HepG2 (cell line): ENCODE data around the gene QSOX2. TPM values are rescaled to one million over a fixed set of nuclear protein-coding genes. Genes with fewer than 3 reads are reported as not detected.
A peak's percentile ranks its signal among the peaks of the same experiment; 100 is the strongest.

ENCODE experiments used
- ATAC-seq: fragments of 200-7000 bp; cut with Tn5 transposase; 3 replicates; pipeline ENCODE4 v1.9.1; 2020; ENCODE audit warnings: mild to moderate bottlenecking, moderate library complexity
- BruUV-seq: library from RNA; stranded (reverse); fragments of 400-500 nt; replicated peaks from 2 replicates; lab custom pipeline; 2021; lab: Mats Ljungman, UMichigan
- CTCF ChIA-PET: fragments of 300-600 bp; formaldehyde crosslinking; extraction: SDS; loops from one replicate; lab custom pipeline; 2021; ENCODE audit warnings: low total read pairs, inconsistent platforms, low intra/inter-chr PET ratio; lab: Yijun Ruan, JAX
- POLR2A ChIA-PET: fragments of 350-600 bp; sonication (Branson Sonifier 250); formaldehyde crosslinking; loops from one replicate; lab custom pipeline; 2020; ENCODE audit warnings: antibody characterized with exemption, inconsistent platforms; lab: Yijun Ruan, JAX
- DNase-seq: peaks from one replicate; pipeline ENCODE4 v3.0.0-alpha.2; 2015; ENCODE audit warnings: low spot score
- FAIRE-seq: peaks from 3 replicates; lab custom pipeline; 2011; peaks lifted over from hg19 to GRCh38; lab: Jason Lieb, UNC
- H2AFZ ChIP-seq: one replicate; pipeline ENCODE4 v1.6.1; 2011; ENCODE audit warnings: low read length, inconsistent platforms
- H3K27ac ChIP-seq: fragments of 300-600 bp; 3 replicates; pipeline ENCODE4 v1.8.0; 2011; ENCODE audit warnings: mixed run types, mild to moderate bottlenecking, mixed read lengths, low read length, inconsistent platforms; ENCODE audit not compliant: insufficient read depth; ENCODE audit errors: extremely low read length
- H3K27me3 ChIP-seq, 2 experiments: fragments of 200-600 bp in 1 of 2; 2 replicates in 1 of 2; 3 replicates in 1 of 2; pipeline versions ENCODE4 v1.6.0 to v1.8.0; 2011; ENCODE audit warnings: low read length in 2 of 2, mild to moderate bottlenecking in 2 of 2, moderate library complexity in 2 of 2, inconsistent platforms in 1 of 2; ENCODE audit not compliant: insufficient read depth in 2 of 2, control insufficient read depth in 1 of 2
- H3K36me3 ChIP-seq, 2 experiments: fragments of 200-600 bp in 1 of 2; replicated peaks in 1 of 2; 2 replicates in 1 of 2; 3 replicates in 1 of 2; pipeline versions ENCODE4 v1.5.1 to v1.8.0; 2011; ENCODE audit warnings: low read length in 2 of 2, inconsistent platforms in 1 of 2; ENCODE audit not compliant: insufficient read depth in 2 of 2, control insufficient read depth in 1 of 2
- H3K4me1 ChIP-seq: 2 replicates; pipeline ENCODE4 v1.5.1; 2012; ENCODE audit warnings: low read length, inconsistent platforms; ENCODE audit not compliant: insufficient read depth
- H3K4me2 ChIP-seq: 2 replicates; pipeline ENCODE4 v1.6.0; 2011; ENCODE audit warnings: low read depth, low read length, inconsistent platforms
- H3K4me3 ChIP-seq, 3 experiments: fragments of 200-600 bp in 1 of 3; sonication (generic), shearing (Covaris generic) in 1 of 3; replicated peaks in 1 of 3; 2 replicates each; pipeline ENCODE4 v1.5.1; 2011 to 2016; ENCODE audit warnings: low read length in 3 of 3, inconsistent platforms in 2 of 3, low read depth in 2 of 3, mild to moderate bottlenecking in 2 of 3, control low read depth in 1 of 3, mixed read lengths in 1 of 3; ENCODE audit not compliant: insufficient read depth in 1 of 3
- H3K79me2 ChIP-seq: one replicate; pipeline ENCODE4 v1.6.1; 2011; ENCODE audit warnings: low read length, inconsistent platforms; ENCODE audit not compliant: insufficient read depth
- H3K9ac ChIP-seq: 2 replicates; pipeline ENCODE4 v1.6.0; 2011; ENCODE audit warnings: mild to moderate bottlenecking, low read depth, low read length, inconsistent platforms; ENCODE audit not compliant: insufficient read depth
- H3K9me3 ChIP-seq: 2 replicates; pipeline ENCODE4 v1.5.1; 2012; ENCODE audit warnings: mild to moderate bottlenecking, low read length
- H4K20me1 ChIP-seq: 2 replicates; pipeline ENCODE4 v1.6.0; 2011; ENCODE audit warnings: inconsistent platforms, mild to moderate bottlenecking, low read length, moderate library complexity; ENCODE audit not compliant: insufficient read depth
- ADNP ChIP-seq: sonication (generic); formaldehyde crosslinking; IDR thresholded peaks from 2 replicates; pipeline ENCODE4 v1.4.0; 2020; ENCODE audit warnings: missing genetic modification reagents
- FOXJ3 ChIP-seq: sonication (generic); formaldehyde crosslinking; IDR thresholded peaks from 2 replicates; pipeline ENCODE4 v1.4.0; 2020; ENCODE audit warnings: missing genetic modification reagents, mild to moderate bottlenecking, borderline replicate concordance
- GABPB1 ChIP-seq: IDR thresholded peaks from 2 replicates; pipeline ENCODE4 v1.6.1; 2016; ENCODE audit warnings: mild to moderate bottlenecking, missing genetic modification reagents, moderate library complexity, missing compliant biosample characterization
- GZF1 ChIP-seq: sonication (generic); formaldehyde crosslinking; IDR thresholded peaks from 2 replicates; pipeline ENCODE4 v1.5.1; 2020; ENCODE audit warnings: mild to moderate bottlenecking, missing genetic modification reagents
- ISX ChIP-seq: sonication (generic); formaldehyde crosslinking; conservative IDR thresholded peaks from 2 replicates; pipeline ENCODE4 v1.5.0; 2020; ENCODE audit warnings: missing genetic modification reagents
- KDM1A ChIP-seq: IDR thresholded peaks from 2 replicates; pipeline ENCODE4 v1.6.1; 2016; ENCODE audit warnings: missing compliant biosample characterization
- KDM5B ChIP-seq: sonication (generic); formaldehyde crosslinking; IDR thresholded peaks from 2 replicates; pipeline ENCODE4 v1.4.0; 2020; ENCODE audit warnings: missing genetic modification reagents, mild to moderate bottlenecking, borderline replicate concordance
- NBN ChIP-seq: fragments of 450-650 bp; conservative IDR thresholded peaks from 2 replicates; pipeline ENCODE4 v1.6.1; 2017
- POLR2G ChIP-seq: fragments of 200-400 bp; formaldehyde crosslinking; IDR thresholded peaks from 2 replicates; pipeline ENCODE4 v1.6.1; 2018; ENCODE audit warnings: mild to moderate bottlenecking, low read depth, low read length, moderate library complexity
- SAP130 ChIP-seq: IDR thresholded peaks from 2 replicates; pipeline ENCODE4 v1.6.1; 2016; ENCODE audit warnings: low read depth
- ZNF30 ChIP-seq: sonication (generic); formaldehyde crosslinking; IDR thresholded peaks from 2 replicates; pipeline ENCODE4 v1.5.0; 2020; ENCODE audit warnings: mild to moderate bottlenecking, missing genetic modification reagents
- ZNF460 ChIP-seq: sonication (generic); formaldehyde crosslinking; IDR thresholded peaks from 2 replicates; pipeline ENCODE4 v1.5.1; 2020; ENCODE audit warnings: missing genetic modification reagents, mild to moderate bottlenecking, borderline replicate concordance
- ZNF550 ChIP-seq: sonication (generic); formaldehyde crosslinking; IDR thresholded peaks from 2 replicates; pipeline ENCODE4 v1.4.0; 2020; ENCODE audit warnings: mild to moderate bottlenecking, missing genetic modification reagents, borderline replicate concordance
- ZNF850 ChIP-seq: sonication (generic); formaldehyde crosslinking; conservative IDR thresholded peaks from 2 replicates; pipeline ENCODE4 v1.9.0; 2021; ENCODE audit warnings: mild to moderate bottlenecking, missing genetic modification reagents
- WGBS: methylation state at CpG from one replicate; pipeline ENCODE4 v1.1.6; 2017; ENCODE audit warnings: low lambda C conversion rate; 5-methylcytosine and 5-hydroxymethylcytosine counted together
- in situ Hi-C: cut with HindIII; loops from 2 replicates; pipeline ENCODE4 v1.10.0; 2017; ENCODE audit warnings: low pct_unique_long_range_greater_than_20kb; ENCODE audit not compliant: extremely low pct_ligation_motif_present
- intact Hi-C: fragments of 100-400 bp; cut with micrococcal nuclease; formaldehyde crosslinking; loops from one replicate; pipeline ENCODE4 v1.10.0; 2022; ENCODE audit not compliant: unreplicated experiment
- polyA plus RNA-seq, 8 experiments: library from polyadenylated mRNA; depleted of rRNA in 3 of 8; stranded (reverse) in 7 of 8; unstranded in 1 of 8; fragments of >200 nt; fragmentation: Illumina TruSeq in 4 of 8; extraction: Trizol in 4 of 8; gene quantifications; 2 replicates each; pipeline versions ENCODE4 v1.2.1 to v1.2.3, GENCODE V29; 2011 to 2016; ENCODE audit warnings: low read depth in 4 of 8, missing spikeins in 1 of 8, mixed read lengths in 1 of 8; ENCODE audit not compliant: insufficient read depth in 1 of 8
- total RNA-seq, 5 experiments: library from RNA; depleted of rRNA; stranded (reverse); fragments of >200 nt; fragmentation: Illumina TruSeq; extraction: Trizol; gene quantifications; 2 replicates each; pipeline ENCODE4 v1.2.3, GENCODE V29; 2016; ENCODE audit warnings: low read depth in 1 of 5
- TF ChIP-seq, protein P1 (sequence below): sonication (generic); formaldehyde crosslinking; IDR thresholded peaks from 2 replicates; pipeline ENCODE4 v1.5.1; 2020; ENCODE audit warnings: mild to moderate bottlenecking, missing genetic modification reagents, moderate library complexity
- TF ChIP-seq, protein P2 (sequence below): sonication (generic); formaldehyde crosslinking; IDR thresholded peaks from 2 replicates; pipeline ENCODE4 v1.4.0; 2020; ENCODE audit warnings: missing genetic modification reagents
- TF ChIP-seq, protein P3 (sequence below): sonication (generic); formaldehyde crosslinking; IDR thresholded peaks from 2 replicates; pipeline ENCODE4 v1.5.1; 2020; ENCODE audit warnings: mild to moderate bottlenecking, missing genetic modification reagents, borderline replicate concordance
- TF ChIP-seq, protein P4 (sequence below): sonication (generic); formaldehyde crosslinking; IDR thresholded peaks from 2 replicates; pipeline ENCODE4 v1.8.0; 2022; ENCODE audit warnings: missing genetic modification reagents, low read depth, mild to moderate bottlenecking, borderline replicate concordance

Gene QSOX2
- total and polyA plus RNA-seq, 2 of the 13 experiments (the other 11 are each of a cell fraction or from before 2014, with no cell fraction given): 27.1 to 42.1 TPM

DNA sequence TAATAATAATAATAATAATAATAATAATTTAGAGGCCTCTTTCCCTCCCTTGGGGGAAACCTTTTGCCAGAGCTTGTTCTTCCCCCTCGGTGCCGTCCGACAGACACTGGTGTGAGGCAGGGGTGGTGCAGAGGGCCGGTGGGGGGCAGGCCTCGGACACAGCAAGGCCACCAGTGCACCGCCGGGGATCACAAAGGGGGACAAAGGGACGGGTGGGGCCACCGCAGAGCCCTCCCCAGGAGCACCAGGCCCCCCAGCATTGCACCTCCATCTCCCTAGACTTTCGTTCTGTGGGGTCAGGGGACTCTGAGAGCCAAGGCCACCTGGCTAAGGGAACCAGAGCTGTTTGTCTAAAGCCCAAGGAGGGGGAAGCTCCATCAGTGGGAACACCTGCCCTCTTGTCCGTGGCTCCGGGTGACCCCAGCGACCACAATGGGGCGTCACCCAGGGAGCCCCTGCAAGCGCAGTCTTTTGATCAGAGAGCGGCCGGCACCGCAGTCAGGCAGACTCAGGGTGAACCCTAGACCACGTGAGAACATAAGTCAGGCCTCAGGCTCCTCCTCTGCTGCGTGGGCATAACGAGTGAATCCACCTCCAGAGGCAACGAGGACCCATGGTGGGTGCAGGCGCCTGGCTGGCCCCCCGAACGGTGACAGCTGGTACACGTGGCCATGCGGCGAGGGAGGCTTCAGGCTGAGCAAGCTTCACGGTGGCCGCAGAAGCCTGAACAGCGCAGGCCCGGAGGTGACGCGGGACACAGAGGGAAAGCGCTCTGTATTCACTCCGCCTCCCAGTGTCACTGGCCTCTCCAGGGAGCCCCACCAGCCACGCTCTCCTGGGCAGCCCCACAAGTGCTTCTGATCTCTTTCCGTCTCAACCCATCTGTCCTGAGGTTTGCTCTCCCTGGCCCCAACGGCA lies 12.0 kb upstream of the QSOX2 start:
- H3K9me3 ChIP-seq: no peaks in the 10 kb centered on the region
- intact Hi-C loops: no loop called here
- peaks cover 22 to 93% of the 10 kb centered on the region in 2 experiments for H3K27me3 ChIP-seq
- no peak overlapping the region; a peak in 1 of 6 replicates for H3K4me3 ChIP-seq
- FAIRE-seq (no peak), DNase-seq (no peak), ATAC-seq (no peak)
- H3K79me2 ChIP-seq: no peaks in the 10 kb centered on the region
- no TSS peak for BruUV-seq
- no peak overlapping the region for H3K4me2 ChIP-seq
- H3K4me1 ChIP-seq: peaks cover 34% of the 10 kb centered on the region
- no peak overlapping the region for H3K9ac ChIP-seq
- ChIA-PET CTCF (no interaction called here), POLR2A (interaction anchor here (1.6 kb wide), 1 partner anchor 10 kb away, joined by 3 read pairs; no protein-coding TSS in a partner anchor)
- WGBS: 30% methylated on average over 20 of the region's 39 CpGs
- in situ Hi-C loops: loop anchor here (25.0 kb wide), 1 partner anchor 270 kb away; no protein-coding TSS in a partner anchor
- H3K36me3 ChIP-seq: no peaks in the 10 kb centered on the region
- H4K20me1 ChIP-seq: no peaks in the 10 kb centered on the region
- H3K27ac ChIP-seq: no peak overlapping the region
- H2AFZ ChIP-seq: no peak overlapping the region
- TF ChIP-seq NBN: no peak
- no peak for TF ChIP-seq ZNF30 (CRISPR knock-in tag)
- TF ChIP-seq FOXJ3 (CRISPR knock-in tag): no peak
- TF ChIP-seq, protein P1, sequence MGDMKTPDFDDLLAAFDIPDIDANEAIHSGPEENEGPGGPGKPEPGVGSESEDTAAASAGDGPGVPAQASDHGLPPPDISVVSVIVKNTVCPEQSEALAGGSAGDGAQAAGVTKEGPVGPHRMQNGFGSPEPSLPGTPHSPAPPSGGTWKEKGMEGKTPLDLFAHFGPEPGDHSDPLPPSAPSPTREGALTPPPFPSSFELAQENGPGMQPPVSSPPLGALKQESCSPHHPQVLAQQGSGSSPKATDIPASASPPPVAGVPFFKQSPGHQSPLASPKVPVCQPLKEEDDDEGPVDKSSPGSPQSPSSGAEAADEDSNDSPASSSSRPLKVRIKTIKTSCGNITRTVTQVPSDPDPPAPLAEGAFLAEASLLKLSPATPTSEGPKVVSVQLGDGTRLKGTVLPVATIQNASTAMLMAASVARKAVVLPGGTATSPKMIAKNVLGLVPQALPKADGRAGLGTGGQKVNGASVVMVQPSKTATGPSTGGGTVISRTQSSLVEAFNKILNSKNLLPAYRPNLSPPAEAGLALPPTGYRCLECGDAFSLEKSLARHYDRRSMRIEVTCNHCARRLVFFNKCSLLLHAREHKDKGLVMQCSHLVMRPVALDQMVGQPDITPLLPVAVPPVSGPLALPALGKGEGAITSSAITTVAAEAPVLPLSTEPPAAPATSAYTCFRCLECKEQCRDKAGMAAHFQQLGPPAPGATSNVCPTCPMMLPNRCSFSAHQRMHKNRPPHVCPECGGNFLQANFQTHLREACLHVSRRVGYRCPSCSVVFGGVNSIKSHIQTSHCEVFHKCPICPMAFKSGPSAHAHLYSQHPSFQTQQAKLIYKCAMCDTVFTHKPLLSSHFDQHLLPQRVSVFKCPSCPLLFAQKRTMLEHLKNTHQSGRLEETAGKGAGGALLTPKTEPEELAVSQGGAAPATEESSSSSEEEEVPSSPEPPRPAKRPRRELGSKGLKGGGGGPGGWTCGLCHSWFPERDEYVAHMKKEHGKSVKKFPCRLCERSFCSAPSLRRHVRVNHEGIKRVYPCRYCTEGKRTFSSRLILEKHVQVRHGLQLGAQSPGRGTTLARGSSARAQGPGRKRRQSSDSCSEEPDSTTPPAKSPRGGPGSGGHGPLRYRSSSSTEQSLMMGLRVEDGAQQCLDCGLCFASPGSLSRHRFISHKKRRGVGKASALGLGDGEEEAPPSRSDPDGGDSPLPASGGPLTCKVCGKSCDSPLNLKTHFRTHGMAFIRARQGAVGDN: peak; percentile 57
- TF ChIP-seq, protein P2, sequence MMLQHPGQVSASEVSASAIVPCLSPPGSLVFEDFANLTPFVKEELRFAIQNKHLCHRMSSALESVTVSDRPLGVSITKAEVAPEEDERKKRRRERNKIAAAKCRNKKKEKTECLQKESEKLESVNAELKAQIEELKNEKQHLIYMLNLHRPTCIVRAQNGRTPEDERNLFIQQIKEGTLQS (CRISPR knock-in tag): no peak
- TF ChIP-seq, protein P3, sequence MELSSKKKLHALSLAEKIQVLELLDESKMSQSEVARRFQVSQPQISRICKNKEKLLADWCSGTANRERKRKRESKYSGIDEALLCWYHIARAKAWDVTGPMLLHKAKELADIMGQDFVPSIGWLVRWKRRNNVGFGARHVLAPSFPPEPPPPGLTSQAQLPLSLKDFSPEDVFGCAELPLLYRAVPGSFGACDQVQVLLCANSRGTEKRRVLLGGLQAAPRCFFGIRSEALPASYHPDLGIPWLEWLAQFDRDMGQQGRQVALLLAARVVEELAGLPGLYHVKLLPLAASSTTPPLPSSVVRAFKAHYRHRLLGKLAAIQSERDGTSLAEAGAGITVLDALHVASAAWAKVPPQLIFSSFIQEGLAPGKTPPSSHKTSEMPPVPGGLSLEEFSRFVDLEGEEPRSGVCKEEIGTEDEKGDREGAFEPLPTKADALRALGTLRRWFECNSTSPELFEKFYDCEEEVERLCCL (CRISPR knock-in tag): no peak
- no peak for TF ChIP-seq ZNF850 (CRISPR knock-in tag)
- TF ChIP-seq KDM1A: no peak
- TF ChIP-seq ADNP: no peak
- no peak for TF ChIP-seq KDM5B (CRISPR knock-in tag)
- TF ChIP-seq SAP130 (CRISPR knock-in tag): 0 out of 2 replicates have a peak, but pooled peaks have one; percentile 24
- TF ChIP-seq, protein P4, sequence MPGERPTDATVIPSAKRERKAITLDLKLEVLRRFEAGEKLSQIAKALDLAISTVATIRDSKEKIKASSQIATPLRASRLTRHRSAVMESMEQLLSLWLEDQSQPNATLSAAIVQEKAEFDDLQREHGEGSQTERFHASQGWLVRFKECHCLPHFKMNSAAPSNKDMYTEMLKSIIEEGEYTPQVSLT (CRISPR knock-in tag): no peak
- no peak for TF ChIP-seq ZNF550 (CRISPR knock-in tag)
- TF ChIP-seq ISX (CRISPR knock-in tag): no peak
- no peak for TF ChIP-seq ZNF460
- no peak for TF ChIP-seq POLR2G
- peak; percentile 27; the same call in 1 of the 2 replicates for TF ChIP-seq GABPB1 (CRISPR knock-in tag)
- TF ChIP-seq GZF1 (CRISPR knock-in tag): no peak
